H1 (cell line): Measurements from ENCODE around the gene RBM34. TPM values are rescaled to one million over a fixed set of nuclear protein-coding genes. Genes with fewer than 3 reads are reported as not detected.

Source experiments
- BCL11A ChIP-seq, 2 experiments: IDR thresholded peaks; one replicate each; pipeline ENCODE4 v1.6.1; 2011; ENCODE audit warnings: low read depth in 2 of 2, low read length in 2 of 2, mild to moderate bottlenecking in 2 of 2
- HDAC2 ChIP-seq, 2 experiments: fragments of 300-600 bp in 1 of 2; sonication (generic) in 1 of 2; IDR thresholded peaks; 2 replicates each; pipeline ENCODE4 v1.6.1; 2011 to 2012; ENCODE audit warnings: low read depth in 2 of 2, low read length in 2 of 2, mild to moderate bottlenecking in 2 of 2, moderate library complexity in 2 of 2, borderline replicate concordance in 1 of 2, inconsistent platforms in 1 of 2
- polyA plus RNA-seq, 7 experiments: library from polyadenylated mRNA; depleted of rRNA in 3 of 7; stranded (reverse) in 5 of 7; unstranded in 2 of 7; fragments of >200 nt in 5 of 7; fragments of 200-250 nt in 2 of 7; gene quantifications; 1 replicate in 5 of 7; 2 replicates in 1 of 7; 4 replicates in 1 of 7; pipeline versions ENCODE4 v1.2.1 to v1.2.3, GENCODE V29; 2011 to 2013; ENCODE audit warnings: missing spikeins in 2 of 7, mixed read lengths in 2 of 7
- total RNA-seq: library from RNA; stranded (reverse); fragmentation: NEBNext Ultra II Directional; extraction: Animal tissue kit (Norgen Biotek cat#: 25700); gene quantifications from 2 replicates; pipeline ENCODE4 v1.2.1, GENCODE V29; 2021

RBM34 gene
- total and polyA plus RNA-seq, 2 of the 8 experiments (the other 6 are each of a cell fraction or from before 2014, with no cell fraction given) = 18.8 to 108 TPM

DNA sequence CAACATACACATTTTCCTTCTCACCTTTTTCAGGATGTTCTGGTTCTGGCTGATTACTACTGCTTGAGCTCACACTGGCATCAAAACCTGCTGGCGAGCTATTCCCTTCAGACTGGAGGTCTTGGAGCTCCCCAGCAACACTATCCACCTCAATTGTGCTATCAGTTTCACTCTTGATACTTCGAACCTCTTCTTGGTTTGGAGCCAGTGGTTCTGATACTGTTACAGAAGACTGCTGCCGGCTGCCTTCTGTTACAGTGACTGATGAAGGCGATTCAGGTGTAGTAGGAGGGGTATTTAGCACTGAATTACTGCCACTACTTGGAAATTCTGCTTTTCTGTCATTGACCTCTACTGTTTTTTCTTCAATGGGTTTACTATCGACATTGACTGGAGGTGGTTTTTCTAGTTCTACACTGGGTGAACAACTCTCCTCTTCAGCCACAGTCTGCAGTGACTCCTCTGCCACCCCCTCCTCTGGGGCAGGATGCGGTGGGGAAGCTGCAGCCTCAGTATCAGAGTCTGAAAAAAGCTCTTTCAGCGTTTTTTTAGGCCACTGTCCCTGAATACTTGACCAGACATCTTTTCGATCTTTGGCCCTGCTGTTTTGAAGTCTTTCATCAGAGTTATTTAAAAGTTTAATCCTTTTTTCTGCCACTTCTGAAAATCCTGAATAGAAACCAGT lies 20.7 kb upstream of the RBM34 start (continued):
- TF ChIP-seq BCL11A (IDR thresholded peaks at IDR 0.05; ENCODE audit: low read depth in 2 of 2, low read length in 2 of 2) = no peak
- no peak for TF ChIP-seq HDAC2 (IDR thresholded peaks at IDR 0.05; ENCODE audit: borderline replicate concordance in 1 of 2, low read depth in 2 of 2, low read length in 2 of 2)
